ENCODE data around the gene SECISBP2L.

The SECISBP2L gene

DNA sequence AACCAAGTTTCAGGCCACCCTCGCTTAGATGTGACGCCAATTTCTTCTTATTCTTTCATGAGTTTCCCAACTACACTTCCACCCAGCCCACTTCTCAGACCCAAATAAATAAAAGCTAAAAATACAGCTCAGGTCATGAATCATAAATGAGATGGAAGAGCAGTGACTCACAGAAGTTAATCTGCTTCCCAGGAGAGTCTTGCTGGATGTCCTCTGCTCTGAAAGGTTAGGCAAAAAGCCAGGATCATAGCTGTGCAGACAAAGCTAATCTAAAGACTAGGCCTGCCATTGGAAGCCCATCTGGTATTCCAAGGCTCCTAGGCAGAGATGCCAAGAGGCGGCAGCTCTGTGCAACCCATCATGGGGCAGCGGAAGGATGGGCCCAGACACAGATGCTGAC, 106.6 kb downstream of the SECISBP2L start:
- Histone ChIP-seq H3K27ac (no peak overlapping the region), H3K4me3 (ENCODE audit: low read depth in 1 of 2, low read length in 1 of 2) (no peak overlapping the region)

More for the DNA sequence above, 106.6 kb downstream of the SECISBP2L start:
- Histone ChIP-seq H3K36me3 (no peaks in the 10 kb centered on the region), H3K9me3 (no peaks in the 10 kb centered on the region), H3K27me3 (no peaks in the 10 kb centered on the region), H3K4me1 (ENCODE audit: control insufficient read depth in 1 of 2, insufficient read depth in 1 of 2, low read depth in 1 of 2, low read length in 1 of 2) (no peaks in the 10 kb centered on the region)
- TF ChIP-seq, protein P1, sequence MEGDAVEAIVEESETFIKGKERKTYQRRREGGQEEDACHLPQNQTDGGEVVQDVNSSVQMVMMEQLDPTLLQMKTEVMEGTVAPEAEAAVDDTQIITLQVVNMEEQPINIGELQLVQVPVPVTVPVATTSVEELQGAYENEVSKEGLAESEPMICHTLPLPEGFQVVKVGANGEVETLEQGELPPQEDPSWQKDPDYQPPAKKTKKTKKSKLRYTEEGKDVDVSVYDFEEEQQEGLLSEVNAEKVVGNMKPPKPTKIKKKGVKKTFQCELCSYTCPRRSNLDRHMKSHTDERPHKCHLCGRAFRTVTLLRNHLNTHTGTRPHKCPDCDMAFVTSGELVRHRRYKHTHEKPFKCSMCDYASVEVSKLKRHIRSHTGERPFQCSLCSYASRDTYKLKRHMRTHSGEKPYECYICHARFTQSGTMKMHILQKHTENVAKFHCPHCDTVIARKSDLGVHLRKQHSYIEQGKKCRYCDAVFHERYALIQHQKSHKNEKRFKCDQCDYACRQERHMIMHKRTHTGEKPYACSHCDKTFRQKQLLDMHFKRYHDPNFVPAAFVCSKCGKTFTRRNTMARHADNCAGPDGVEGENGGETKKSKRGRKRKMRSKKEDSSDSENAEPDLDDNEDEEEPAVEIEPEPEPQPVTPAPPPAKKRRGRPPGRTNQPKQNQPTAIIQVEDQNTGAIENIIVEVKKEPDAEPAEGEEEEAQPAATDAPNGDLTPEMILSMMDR (IDR thresholded peaks at IDR 0.05) = no peak
